ENCODE data around the gene RFX1. TPM values are rescaled to one million over a fixed set of nuclear protein-coding genes. Genes with fewer than 3 reads are reported as not detected.

RFX1 gene
- total and polyA plus RNA-seq, 9 of the 15 experiments (the other 6 are each of a cell fraction or from before 2014, with no cell fraction given): 0.14 to 19.3 (median 1.2) TPM

DNA sequence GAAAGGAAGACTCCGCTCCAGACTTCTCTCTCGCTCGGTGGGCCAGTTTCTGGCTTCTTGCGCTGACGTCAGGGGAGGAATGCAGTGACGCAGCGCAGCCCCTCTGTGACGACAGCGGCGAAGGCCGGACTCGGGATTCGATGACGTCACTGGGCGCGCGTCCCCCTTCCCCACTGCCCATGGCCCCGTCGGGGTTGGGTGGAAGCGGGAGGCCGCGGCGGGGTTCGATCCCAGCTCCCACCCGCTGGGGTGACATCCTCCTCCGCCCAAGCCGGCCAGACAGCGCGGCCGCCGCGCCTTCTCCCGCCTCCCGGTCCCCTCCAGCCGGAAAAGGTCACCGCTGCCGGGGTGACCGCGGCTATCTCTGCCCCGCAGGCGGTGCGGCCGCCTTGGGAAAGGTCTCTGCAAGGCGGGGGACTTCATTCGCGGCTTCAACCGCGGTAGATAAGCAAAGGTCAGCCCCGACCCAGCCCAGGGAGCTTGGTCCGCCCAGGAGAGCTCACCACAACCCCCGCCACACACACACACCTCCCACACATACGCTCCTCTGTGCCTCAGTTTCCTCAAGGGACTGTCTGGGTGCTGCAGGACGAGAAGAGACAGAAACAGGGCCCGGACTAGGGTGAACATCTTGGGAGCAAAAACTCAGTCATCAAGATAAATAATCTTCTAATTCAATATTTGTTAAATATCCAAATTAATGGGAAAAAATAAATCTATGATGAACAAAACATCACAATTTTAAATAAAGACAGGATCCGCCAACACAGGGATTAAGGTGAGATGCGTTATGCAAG is 844 bp upstream of the RFX1 start (continued):
- TF ChIP-seq, protein P1, sequence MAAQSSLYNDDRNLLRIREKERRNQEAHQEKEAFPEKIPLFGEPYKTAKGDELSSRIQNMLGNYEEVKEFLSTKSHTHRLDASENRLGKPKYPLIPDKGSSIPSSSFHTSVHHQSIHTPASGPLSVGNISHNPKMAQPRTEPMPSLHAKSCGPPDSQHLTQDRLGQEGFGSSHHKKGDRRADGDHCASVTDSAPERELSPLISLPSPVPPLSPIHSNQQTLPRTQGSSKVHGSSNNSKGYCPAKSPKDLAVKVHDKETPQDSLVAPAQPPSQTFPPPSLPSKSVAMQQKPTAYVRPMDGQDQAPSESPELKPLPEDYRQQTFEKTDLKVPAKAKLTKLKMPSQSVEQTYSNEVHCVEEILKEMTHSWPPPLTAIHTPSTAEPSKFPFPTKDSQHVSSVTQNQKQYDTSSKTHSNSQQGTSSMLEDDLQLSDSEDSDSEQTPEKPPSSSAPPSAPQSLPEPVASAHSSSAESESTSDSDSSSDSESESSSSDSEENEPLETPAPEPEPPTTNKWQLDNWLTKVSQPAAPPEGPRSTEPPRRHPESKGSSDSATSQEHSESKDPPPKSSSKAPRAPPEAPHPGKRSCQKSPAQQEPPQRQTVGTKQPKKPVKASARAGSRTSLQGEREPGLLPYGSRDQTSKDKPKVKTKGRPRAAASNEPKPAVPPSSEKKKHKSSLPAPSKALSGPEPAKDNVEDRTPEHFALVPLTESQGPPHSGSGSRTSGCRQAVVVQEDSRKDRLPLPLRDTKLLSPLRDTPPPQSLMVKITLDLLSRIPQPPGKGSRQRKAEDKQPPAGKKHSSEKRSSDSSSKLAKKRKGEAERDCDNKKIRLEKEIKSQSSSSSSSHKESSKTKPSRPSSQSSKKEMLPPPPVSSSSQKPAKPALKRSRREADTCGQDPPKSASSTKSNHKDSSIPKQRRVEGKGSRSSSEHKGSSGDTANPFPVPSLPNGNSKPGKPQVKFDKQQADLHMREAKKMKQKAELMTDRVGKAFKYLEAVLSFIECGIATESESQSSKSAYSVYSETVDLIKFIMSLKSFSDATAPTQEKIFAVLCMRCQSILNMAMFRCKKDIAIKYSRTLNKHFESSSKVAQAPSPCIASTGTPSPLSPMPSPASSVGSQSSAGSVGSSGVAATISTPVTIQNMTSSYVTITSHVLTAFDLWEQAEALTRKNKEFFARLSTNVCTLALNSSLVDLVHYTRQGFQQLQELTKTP (IDR thresholded peaks at IDR 0.05; ENCODE audit: low read depth in 1 of 2, partially characterized antibody in 2 of 2): peak; percentile 85 to 87
- TF ChIP-seq POLR2H (tag; IDR thresholded peaks at IDR 0.05; ENCODE audit: low read depth) (no peak), TAF7 (tag; IDR thresholded peaks at IDR 0.05) (no peak), ETV1 (tag; conservative IDR thresholded peaks at IDR 0.05; ENCODE audit: low read depth) (peak; percentile 90), IFI16 (CRISPR knock-in tag; IDR thresholded peaks at IDR 0.05) (no peak), ZBTB1 (CRISPR knock-in tag; IDR thresholded peaks at IDR 0.05; ENCODE audit: borderline replicate concordance, low read depth) (peak; percentile 99), PTTG1 (tag; IDR thresholded peaks at IDR 0.05; ENCODE audit: low read depth) (no peak), POLR2AphosphoS2 (IDR thresholded peaks at IDR 0.05; ENCODE audit: low read length) (no peak), SRF (CRISPR knock-in tag; IDR thresholded peaks at IDR 0.05) (peak in 1 of 2 experiments; percentile 86; a peak in 2 of 4 replicates), MAFK (IDR thresholded peaks at IDR 0.05; ENCODE audit: low read length) (no peak), NRF1 (conservative IDR thresholded peaks at IDR 0.05 in 1 of 2, IDR thresholded peaks at IDR 0.05 in 1 of 2) (no peak), ZNF395 (CRISPR knock-in tag; IDR thresholded peaks at IDR 0.05) (peak; percentile 96), TRIM28 (IDR thresholded peaks at IDR 0.05) (no peak; the same call in none of the 2 replicates), ZNF274 (IDR thresholded peaks at IDR 0.05; ENCODE audit: borderline replicate concordance, low read depth, low read length) (peak; percentile 81; the same call in 1 of the 2 replicates), ZFP1 (CRISPR knock-in tag; IDR thresholded peaks at IDR 0.05) (no peak), MTA2 (IDR thresholded peaks at IDR 0.05; ENCODE audit: low read depth) (peak; percentile 97), CXXC5 (CRISPR knock-in tag; IDR thresholded peaks at IDR 0.05) (peak; percentile 100), ZC3H8 (IDR thresholded peaks at IDR 0.05) (0 out of 2 replicates have a peak, but pooled peaks have one; percentile 71), ZNF75A (CRISPR knock-in tag; IDR thresholded peaks at IDR 0.05) (no peak)
- TF ChIP-seq, protein P2, sequence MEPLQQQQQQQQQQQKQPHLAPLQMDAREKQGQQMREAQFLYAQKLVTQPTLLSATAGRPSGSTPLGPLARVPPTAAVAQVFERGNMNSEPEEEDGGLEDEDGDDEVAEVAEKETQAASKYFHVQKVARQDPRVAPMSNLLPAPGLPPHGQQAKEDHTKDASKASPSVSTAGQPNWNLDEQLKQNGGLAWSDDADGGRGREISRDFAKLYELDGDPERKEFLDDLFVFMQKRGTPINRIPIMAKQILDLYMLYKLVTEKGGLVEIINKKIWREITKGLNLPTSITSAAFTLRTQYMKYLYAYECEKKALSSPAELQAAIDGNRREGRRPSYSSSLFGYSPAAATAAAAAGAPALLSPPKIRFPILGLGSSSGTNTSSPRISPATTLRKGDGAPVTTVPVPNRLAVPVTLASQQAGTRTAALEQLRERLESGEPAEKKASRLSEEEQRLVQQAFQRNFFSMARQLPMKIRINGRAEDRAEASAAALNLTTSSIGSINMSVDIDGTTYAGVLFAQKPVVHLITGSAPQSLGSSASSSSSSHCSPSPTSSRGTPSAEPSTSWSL (CRISPR knock-in tag; IDR thresholded peaks at IDR 0.05; ENCODE audit: borderline replicate concordance): no peak
- TF ChIP-seq, protein P3, sequence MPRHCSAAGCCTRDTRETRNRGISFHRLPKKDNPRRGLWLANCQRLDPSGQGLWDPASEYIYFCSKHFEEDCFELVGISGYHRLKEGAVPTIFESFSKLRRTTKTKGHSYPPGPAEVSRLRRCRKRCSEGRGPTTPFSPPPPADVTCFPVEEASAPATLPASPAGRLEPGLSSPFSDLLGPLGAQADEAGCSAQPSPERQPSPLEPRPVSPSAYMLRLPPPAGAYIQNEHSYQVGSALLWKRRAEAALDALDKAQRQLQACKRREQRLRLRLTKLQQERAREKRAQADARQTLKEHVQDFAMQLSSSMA (CRISPR knock-in tag; IDR thresholded peaks at IDR 0.05): no peak
